Activated naive CD4-positive, alpha-beta T cell treated with anti-CD3 and anti-CD28 coated beads, Interleukin-2, amount 50 U/mL, for 24 hours (primary cell): Measurements from ENCODE around the gene SMCO4.
"Not testable (repeated sequence)": the region's sequence is repeated elsewhere in the genome, so short reads cannot be mapped to it uniquely, and the experiment has no call there.

Experiments used
- H3K27ac Mint-ChIP-seq: one replicate; pipeline ENCODE4 v1.8.0; 2021; ENCODE audit warnings: mild to moderate bottlenecking, mixed read lengths
- H3K27me3 Mint-ChIP-seq: one replicate; pipeline ENCODE4 v1.8.0; 2021; ENCODE audit warnings: mixed read lengths
- H3K36me3 Mint-ChIP-seq: one replicate; pipeline ENCODE4 v1.8.0; 2021; ENCODE audit warnings: mixed read lengths
- H3K4me1 Mint-ChIP-seq: one replicate; pipeline ENCODE4 v1.8.0; 2021; ENCODE audit warnings: mixed read lengths
- H3K4me3 Mint-ChIP-seq: one replicate; pipeline ENCODE4 v1.8.0; 2021; ENCODE audit warnings: mild to moderate bottlenecking, mixed read lengths
- H3K9me3 Mint-ChIP-seq: one replicate; pipeline ENCODE4 v1.8.0; 2021; ENCODE audit warnings: mixed read lengths

The SMCO4 gene

DNA sequence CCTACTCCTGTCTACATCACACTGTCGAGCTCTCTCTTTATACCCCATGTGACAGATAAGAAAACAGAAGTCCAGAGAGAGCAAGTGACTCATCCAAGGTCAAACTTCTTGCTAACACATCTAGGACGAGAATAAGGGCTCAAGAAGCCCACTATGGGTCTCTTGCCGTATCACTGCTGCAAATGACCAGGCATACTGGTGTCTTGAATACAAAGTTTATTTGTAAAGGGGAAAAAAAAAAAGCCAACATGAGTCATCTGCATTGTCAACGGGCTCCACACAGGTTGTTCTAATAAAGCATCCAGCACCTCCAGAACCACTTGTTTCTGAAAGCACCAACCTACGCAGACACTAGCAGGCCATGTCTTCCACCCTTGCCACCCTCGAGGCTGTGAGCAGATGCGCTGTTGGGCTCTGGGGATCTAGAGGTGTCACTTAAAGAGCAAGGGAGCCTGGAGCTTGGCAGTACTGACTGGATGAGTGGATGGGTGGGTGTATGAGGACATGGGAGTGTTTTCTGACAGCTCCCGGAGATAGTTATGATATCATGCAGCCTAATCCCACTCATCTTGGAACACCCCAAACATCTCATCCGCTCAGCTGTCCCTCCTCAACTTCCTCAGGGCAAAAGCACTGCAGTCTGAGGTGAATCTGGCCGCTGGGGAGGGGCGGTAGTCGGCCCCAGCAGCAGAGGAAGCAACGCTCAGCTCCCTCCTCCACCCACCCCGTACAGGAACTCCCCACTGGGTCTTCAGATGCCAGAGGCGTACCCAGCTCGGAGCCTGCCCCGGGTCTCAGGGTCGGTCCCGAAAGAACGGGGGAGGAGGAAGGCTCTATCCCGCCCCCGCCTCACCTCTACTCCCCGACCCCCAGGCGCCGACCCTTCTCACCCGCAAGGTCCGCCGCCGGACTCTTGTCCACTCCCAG, 1.0 kb downstream of the SMCO4 start:
- no peaks in the 10 kb centered on the region for H3K9me3 Mint-ChIP-seq
- H3K27ac Mint-ChIP-seq = no peak overlapping the region
- no peaks in the 10 kb centered on the region for H3K36me3 Mint-ChIP-seq
- peak overlapping the region; percentile 83 for H3K4me3 Mint-ChIP-seq
- peaks cover 18% of the 10 kb centered on the region for H3K4me1 Mint-ChIP-seq
- H3K27me3 Mint-ChIP-seq = no peaks in the 10 kb centered on the region

- Mint-ChIP-seq H3K9me3 (no peaks in the 10 kb centered on the region), H3K36me3 (no peaks in the 10 kb centered on the region), H3K27ac (no peak overlapping the region), H3K4me3 (no peak overlapping the region), H3K27me3 (no peaks in the 10 kb centered on the region), H3K4me1 (peaks cover 18% of the 10 kb centered on the region)
Measured at GRCh38 chr11:93540896-93541553, 2.2 kb downstream of the SMCO4 start.

DNA sequence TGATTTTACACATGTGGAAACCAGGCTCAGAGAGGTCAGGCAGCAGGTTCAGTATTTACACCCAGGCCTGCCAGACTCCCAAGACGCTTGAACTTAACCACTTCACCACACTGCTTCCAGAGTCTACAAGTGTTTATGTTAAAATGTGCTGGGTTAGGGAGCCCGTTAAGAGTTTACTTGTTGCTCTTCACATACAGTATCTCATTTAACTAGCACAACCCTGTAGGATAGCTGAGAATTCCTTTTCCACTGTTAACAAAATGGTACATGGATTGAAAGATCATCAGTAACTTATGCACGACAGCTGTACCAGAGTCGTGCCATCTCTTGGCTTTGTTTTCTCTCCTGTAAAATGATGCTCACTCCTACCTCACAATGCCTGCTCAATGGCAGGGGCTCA, 2.9 kb downstream of the SMCO4 start:
- Mint-ChIP-seq H3K27ac (no peak overlapping the region), H3K27me3 (no peaks in the 10 kb centered on the region), H3K36me3 (no peaks in the 10 kb centered on the region), H3K9me3 (no peaks in the 10 kb centered on the region), H3K4me3 (no peak overlapping the region), H3K4me1 (peaks cover 18% of the 10 kb centered on the region)

GRCh38 chr11:93537767-93538261, 5.4 kb downstream of the SMCO4 start:
- Mint-ChIP-seq H3K27me3 (no peaks in the 10 kb centered on the region), H3K27ac (no peak overlapping the region), H3K36me3 (no peaks in the 10 kb centered on the region), H3K4me1 (peaks cover 9% of the 10 kb centered on the region), H3K4me3 (no peak overlapping the region), H3K9me3 (no peaks in the 10 kb centered on the region)

DNA sequence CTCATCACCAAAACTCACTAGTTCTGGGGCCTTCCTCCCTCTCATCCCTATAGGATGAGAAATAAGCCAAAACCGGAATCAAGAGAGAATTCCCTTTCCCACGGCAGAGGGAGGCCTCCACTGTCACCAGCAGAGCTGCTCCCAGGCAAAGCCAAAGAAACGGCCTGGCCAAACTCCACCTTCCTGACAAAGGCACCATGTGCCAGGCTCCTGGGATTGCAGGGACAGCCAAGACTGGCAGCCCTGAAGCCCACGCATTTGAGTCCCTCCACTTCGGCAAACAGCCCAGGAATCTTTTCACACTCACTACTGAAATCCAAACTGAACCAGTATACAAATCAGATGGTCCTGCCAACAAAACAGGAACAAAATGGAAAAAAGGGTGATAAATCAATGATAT, 6.1 kb downstream of the SMCO4 start:
- H3K27ac Mint-ChIP-seq = no peak overlapping the region
- no peaks in the 10 kb centered on the region for H3K36me3 Mint-ChIP-seq
- no peaks in the 10 kb centered on the region for H3K9me3 Mint-ChIP-seq
- H3K27me3 Mint-ChIP-seq = no peaks in the 10 kb centered on the region
- peaks cover 5% of the 10 kb centered on the region for H3K4me1 Mint-ChIP-seq
- H3K4me3 Mint-ChIP-seq = no peak overlapping the region

GRCh38 chr11:93536101-93536861, 6.9 kb downstream of the SMCO4 start:
- Mint-ChIP-seq H3K27ac (no peak overlapping the region), H3K4me1 (no peaks in the 10 kb centered on the region), H3K4me3 (no peak overlapping the region), H3K27me3 (no peaks in the 10 kb centered on the region), H3K9me3 (no peaks in the 10 kb centered on the region), H3K36me3 (no peaks in the 10 kb centered on the region)

- not testable (repeated sequence) for H3K36me3 Mint-ChIP-seq, H3K27ac Mint-ChIP-seq, H3K4me1 Mint-ChIP-seq
Measured at GRCh38 chr11:93535578-93535977, 7.6 kb downstream of the SMCO4 start.

GRCh38 chr11:93532806-93533205, 10.4 kb downstream of the SMCO4 start:
- no peaks in the 10 kb centered on the region for H3K36me3 Mint-ChIP-seq
- H3K27me3 Mint-ChIP-seq = no peaks in the 10 kb centered on the region
- H3K27ac Mint-ChIP-seq = no peak overlapping the region
- H3K9me3 Mint-ChIP-seq = no peaks in the 10 kb centered on the region
- H3K4me3 Mint-ChIP-seq = no peak overlapping the region
- H3K4me1 Mint-ChIP-seq = peaks cover 16% of the 10 kb centered on the region

More at GRCh38 chr11:93535578-93535977, 7.6 kb downstream of the SMCO4 start:
- H3K4me3 Mint-ChIP-seq, H3K27me3 Mint-ChIP-seq, H3K9me3 Mint-ChIP-seq: not testable (repeated sequence)

DNA sequence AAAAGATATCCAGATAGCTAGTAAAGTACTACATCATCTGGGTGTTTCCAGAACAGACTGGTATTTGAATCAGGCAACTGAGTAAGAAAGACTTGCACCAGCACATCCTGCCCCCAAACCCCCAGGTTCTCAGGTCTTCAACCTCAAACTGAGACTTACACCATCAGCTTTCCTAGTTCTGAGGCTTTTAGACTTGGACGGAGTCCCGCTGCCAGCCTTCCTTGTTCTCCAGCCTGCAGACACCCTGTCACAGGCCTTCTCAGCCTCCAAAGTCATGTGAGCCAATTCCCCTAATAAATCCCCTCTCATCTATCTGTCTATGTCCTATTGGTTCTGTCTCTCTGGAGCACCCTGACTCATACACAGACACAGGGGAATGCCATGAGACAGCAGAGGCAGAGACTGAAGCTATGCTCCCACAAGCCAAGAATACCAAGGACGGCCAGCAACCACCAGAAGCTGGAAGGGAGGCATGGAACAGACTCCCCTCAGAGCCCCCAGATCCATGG, 10.9 kb downstream of the SMCO4 start:
- Mint-ChIP-seq H3K27me3 (no peaks in the 10 kb centered on the region), H3K9me3 (no peaks in the 10 kb centered on the region), H3K27ac (no peak overlapping the region), H3K4me3 (no peak overlapping the region), H3K36me3 (no peaks in the 10 kb centered on the region), H3K4me1 (peaks cover 16% of the 10 kb centered on the region)

GRCh38 chr11:93530468-93530826, 12.7 kb downstream of the SMCO4 start:
- Mint-ChIP-seq H3K9me3 (no peaks in the 10 kb centered on the region), H3K4me3 (no peak overlapping the region), H3K36me3 (no peaks in the 10 kb centered on the region), H3K27me3 (no peaks in the 10 kb centered on the region), H3K4me1 (peaks cover 20% of the 10 kb centered on the region), H3K27ac (no peak overlapping the region)

DNA sequence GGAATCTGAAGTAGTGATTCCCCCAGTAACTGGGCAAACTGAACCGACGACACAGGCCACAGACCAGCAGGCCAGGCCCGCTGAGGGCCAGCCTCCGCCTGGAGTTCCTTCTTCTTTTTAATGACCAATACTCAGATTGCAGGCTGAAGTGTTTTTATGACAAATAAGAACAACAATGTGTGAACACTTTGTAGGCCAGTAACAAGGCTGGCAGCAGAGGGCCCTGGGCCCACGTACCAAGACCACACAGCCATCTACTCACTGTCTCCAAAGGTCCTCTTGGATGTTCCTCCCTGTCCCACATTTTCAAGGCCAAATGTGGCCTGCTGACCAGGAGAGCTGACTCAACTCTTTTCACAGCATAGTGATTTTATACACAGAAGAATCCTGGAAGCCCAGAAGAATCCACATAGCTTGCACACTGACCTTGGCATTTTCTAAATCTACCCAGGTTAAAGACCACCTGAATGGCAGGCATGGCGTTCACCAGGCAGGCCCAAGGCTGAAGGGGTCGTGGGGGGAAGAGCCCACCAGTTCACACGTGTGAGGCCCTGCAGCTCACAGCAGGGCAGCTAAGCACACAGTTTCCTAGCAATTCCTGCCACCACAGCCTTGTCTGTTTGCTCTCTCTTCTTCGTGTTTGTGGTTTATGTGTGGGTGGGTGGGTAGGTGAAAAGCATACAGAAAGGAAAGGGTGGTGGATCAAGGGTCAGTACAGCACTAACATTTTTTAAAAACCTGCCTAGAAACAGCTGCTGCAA, 13.3 kb downstream of the SMCO4 start:
- Mint-ChIP-seq H3K36me3 (no peaks in the 10 kb centered on the region), H3K4me3 (no peak overlapping the region), H3K4me1 (peaks cover 20% of the 10 kb centered on the region), H3K9me3 (no peaks in the 10 kb centered on the region), H3K27ac (no peak overlapping the region), H3K27me3 (no peaks in the 10 kb centered on the region)

DNA sequence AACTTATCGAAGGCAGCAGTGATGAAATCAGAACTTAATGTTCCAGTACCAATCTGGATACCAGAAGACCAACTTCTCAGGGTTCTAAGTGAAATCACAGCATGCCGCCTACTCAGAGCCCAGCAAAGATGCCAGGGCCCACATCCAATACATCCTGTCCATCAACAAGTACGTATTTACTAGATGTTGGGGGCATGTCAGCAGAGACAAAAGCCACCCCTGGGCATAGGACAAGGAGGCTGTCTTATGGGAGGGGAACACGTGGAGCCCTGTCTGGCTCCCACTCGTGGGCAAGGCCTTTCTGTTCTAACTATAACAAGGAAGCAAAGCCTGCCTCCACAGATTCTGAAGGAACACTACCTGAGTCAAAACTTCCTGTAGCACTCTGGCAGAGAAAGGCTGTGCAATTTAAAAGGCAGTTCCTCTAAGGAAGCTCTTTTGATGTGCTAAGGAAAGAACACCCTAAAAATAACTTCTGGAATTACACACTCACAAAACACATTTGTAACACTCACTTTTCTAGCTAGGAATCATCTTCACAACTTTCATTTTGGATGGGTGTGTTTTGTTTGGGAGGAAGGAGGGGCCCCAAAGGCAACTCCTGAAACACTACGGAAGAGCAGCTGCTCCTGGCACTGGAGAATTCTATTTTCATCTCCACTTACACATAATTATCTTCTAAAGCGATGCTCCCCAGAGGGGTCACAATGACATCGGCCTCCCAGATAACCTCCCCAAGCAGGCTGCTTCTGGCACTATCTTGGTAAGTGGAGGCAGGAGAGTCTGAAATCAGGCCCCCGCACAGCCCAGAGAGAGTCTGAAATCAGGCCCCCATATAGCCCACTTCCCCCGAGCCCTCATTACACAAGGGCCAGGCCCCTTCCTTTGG, 14.2 kb downstream of the SMCO4 start:
- Mint-ChIP-seq H3K4me3 (no peak overlapping the region), H3K27me3 (no peaks in the 10 kb centered on the region), H3K36me3 (no peaks in the 10 kb centered on the region), H3K27ac (no peak overlapping the region), H3K9me3 (no peaks in the 10 kb centered on the region), H3K4me1 (peaks cover 26% of the 10 kb centered on the region)

DNA sequence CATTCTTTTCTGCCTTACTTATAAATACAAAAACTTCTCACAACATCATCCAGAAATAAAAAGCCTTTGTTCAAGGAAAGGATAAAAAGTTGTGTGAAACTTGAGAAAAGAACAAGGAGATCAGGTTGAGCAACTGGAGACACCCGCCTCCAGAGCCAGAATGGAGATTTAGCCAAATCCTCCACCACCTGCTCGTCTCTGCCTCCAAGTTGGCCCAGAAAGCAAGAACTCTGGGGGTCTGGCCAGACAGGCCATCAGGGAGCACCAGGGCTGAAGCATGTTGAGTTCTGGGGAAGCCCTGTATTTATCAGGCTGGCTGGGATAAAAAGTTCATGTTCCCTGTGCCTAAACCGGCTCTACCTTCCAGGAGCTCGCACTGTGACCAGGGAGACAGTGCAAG, 14.9 kb downstream of the SMCO4 start:
- no peaks in the 10 kb centered on the region for H3K27me3 Mint-ChIP-seq
- peaks cover 26% of the 10 kb centered on the region for H3K4me1 Mint-ChIP-seq
- H3K36me3 Mint-ChIP-seq = no peaks in the 10 kb centered on the region
- no peak overlapping the region for H3K4me3 Mint-ChIP-seq
- H3K9me3 Mint-ChIP-seq = no peaks in the 10 kb centered on the region
- H3K27ac Mint-ChIP-seq = no peak overlapping the region
